Loucy (cell line): ENCODE measurements around the gene PLXNB1.

Experiments used
- EZH2phosphoT487 ChIP-seq: fragments of 200-600 bp; IDR thresholded peaks from 2 replicates; pipeline ENCODE4 v1.6.1; 2018; ENCODE audit warnings: antibody characterized with exemption, mild to moderate bottlenecking, moderate library complexity, borderline replicate concordance
- TF ChIP-seq, protein P1 (sequence below): fragments of 200-600 bp; sonication (generic); conservative IDR thresholded peaks from 2 replicates; pipeline ENCODE4 v1.5.1; 2014; ENCODE audit warnings: mild to moderate bottlenecking, antibody characterized with exemption, low read length

DNA sequence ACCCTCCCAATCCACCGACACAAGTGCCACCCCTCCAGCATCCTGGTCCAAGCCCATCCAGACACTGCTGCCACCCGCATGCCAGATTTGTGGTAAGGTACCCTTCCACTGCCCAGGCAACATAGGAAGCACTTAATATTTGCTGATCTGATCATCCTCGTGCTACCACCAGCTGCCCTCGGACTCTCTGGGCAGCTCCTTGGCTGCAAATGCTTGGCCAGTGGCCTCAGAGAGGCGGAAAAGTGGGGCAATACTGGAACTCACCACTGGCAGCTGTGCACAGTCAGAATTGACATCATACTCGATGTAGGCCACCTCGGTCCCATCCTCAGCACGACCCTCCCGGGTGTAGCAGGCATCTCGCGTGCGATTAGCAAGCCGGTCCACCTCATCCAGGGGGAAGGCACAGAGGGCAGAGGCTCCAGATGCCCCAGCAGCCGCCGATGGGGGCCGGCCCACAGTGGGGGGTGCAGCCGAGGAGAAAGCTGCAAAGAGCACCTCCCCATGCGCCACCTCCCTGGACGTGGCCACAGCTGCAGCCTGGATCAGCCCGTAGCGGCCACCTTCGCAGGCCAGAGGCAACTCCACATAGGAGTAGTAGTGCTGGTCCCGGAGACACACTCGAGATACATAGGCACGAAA is 6.5 kb downstream of the PLXNB1 start:
- TF ChIP-seq, protein P1, sequence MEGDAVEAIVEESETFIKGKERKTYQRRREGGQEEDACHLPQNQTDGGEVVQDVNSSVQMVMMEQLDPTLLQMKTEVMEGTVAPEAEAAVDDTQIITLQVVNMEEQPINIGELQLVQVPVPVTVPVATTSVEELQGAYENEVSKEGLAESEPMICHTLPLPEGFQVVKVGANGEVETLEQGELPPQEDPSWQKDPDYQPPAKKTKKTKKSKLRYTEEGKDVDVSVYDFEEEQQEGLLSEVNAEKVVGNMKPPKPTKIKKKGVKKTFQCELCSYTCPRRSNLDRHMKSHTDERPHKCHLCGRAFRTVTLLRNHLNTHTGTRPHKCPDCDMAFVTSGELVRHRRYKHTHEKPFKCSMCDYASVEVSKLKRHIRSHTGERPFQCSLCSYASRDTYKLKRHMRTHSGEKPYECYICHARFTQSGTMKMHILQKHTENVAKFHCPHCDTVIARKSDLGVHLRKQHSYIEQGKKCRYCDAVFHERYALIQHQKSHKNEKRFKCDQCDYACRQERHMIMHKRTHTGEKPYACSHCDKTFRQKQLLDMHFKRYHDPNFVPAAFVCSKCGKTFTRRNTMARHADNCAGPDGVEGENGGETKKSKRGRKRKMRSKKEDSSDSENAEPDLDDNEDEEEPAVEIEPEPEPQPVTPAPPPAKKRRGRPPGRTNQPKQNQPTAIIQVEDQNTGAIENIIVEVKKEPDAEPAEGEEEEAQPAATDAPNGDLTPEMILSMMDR, result no peak
- no peak for TF ChIP-seq EZH2phosphoT487
